LNCaP clone FGC (cell line): ENCODE results near the gene ULK2.
"Not testable (repeated sequence)": the region's sequence is repeated elsewhere in the genome, so short reads cannot be mapped to it uniquely, and the experiment has no call there.

Experiments used
- DNase-seq: peaks from one replicate; pipeline ENCODE4 v3.0.0-alpha.2; 2011; ENCODE audit warnings: low read depth
- H3K4me3 ChIP-seq: 2 replicates; pipeline ENCODE4 v1.5.1; 2011; ENCODE audit warnings: mild to moderate bottlenecking, low read depth, low read length, control low read depth
- CTCF ChIP-seq: IDR thresholded peaks from 2 replicates; pipeline ENCODE4 v1.5.1; 2012; ENCODE audit warnings: mild to moderate bottlenecking; ENCODE audit not compliant: control insufficient read depth, insufficient read depth; ENCODE audit errors: extremely low read depth

The ULK2 gene

GRCh38 chr17:19868079-19868395, 301 bp upstream of the ULK2 start:
- no peak for DNase-seq
- no peak for TF ChIP-seq CTCF
- peak overlapping the region; percentile 31 for H3K4me3 ChIP-seq

GRCh38 chr17:19867079-19867328, 732 bp downstream of the ULK2 start:
- peak; percentile 49 for TF ChIP-seq CTCF
- no peak for DNase-seq
- peak overlapping the region; percentile 77 for H3K4me3 ChIP-seq

GRCh38 chr17:19865021-19865420, 2.7 kb downstream of the ULK2 start:
- no peak overlapping the region for H3K4me3 ChIP-seq
- no peak for DNase-seq
- TF ChIP-seq CTCF: no peak

- DNase-seq, H3K4me3 ChIP-seq: not testable (repeated sequence)
These were observed 7.0 kb downstream of the ULK2 start for GRCh38 chr17:19860647-19861177.

DNA sequence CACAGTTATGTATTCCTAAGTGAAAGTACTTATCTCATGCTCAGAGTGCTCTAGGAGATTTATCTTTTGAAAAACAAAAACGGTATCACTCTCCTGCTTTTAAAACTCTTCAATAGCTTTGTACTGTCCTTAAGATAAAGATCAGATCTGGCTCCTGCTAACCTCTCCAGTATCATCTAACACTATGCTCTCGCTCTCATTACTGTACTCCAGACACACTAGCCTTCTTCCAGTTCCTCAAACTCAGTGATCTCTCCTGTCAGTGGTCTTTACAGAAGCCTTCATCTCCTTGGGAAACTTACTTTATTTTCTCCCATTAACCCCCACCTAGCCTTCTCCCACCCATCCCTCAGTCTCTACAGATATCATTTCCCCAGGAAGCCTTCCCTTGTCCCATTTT, 10.1 kb downstream of the ULK2 start:
- DNase-seq: no peak
- TF ChIP-seq CTCF: no peak
- no peak overlapping the region for H3K4me3 ChIP-seq

GRCh38 chr17:19833914-19834313, 33.8 kb downstream of the ULK2 start:
- DNase-seq: no peak
- H3K4me3 ChIP-seq: no peak overlapping the region
- TF ChIP-seq CTCF: no peak

DNA sequence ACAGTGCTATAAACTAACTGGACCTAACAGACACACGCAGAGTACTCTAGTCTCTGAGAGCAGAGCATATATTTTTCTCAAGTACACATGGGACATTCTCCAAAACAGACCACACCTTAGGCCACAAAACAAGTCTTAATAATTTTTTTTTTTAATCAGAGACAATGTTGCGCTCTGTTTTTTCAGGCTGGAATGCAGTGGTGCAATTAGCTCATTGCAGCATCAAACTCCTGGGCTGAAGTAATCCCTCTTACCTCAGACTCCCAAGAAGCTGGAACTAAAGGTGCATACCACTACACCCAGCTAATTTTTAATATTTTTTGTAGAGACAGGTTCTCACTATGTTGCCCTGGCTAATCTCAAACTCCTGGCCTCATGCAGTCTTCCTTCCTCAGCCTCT, 37.7 kb downstream of the ULK2 start:
- no peak for DNase-seq
- TF ChIP-seq CTCF: no peak
- no peak overlapping the region for H3K4me3 ChIP-seq

GRCh38 chr17:19812407-19812806, 55.3 kb downstream of the ULK2 start:
- peak; percentile 56 for TF ChIP-seq CTCF
- peak; percentile 2 for DNase-seq
- no peak overlapping the region for H3K4me3 ChIP-seq
